Nephron progenitor cell (in vitro differentiated cells): Measurements from ENCODE around the gene TAF1B.

Source experiments
- DNase-seq: peaks from one replicate; pipeline ENCODE4 v3.0.0; 2021
- H3K27ac Mint-ChIP-seq: 2 replicates; pipeline ENCODE4 v1.8.0; 2021; ENCODE audit warnings: mild to moderate bottlenecking, moderate library complexity, mixed read lengths
- H3K27me3 Mint-ChIP-seq: 2 replicates; pipeline ENCODE4 v1.8.0; 2021; ENCODE audit warnings: mild to moderate bottlenecking, low read depth, mixed read lengths; ENCODE audit not compliant: poor library complexity
- H3K36me3 Mint-ChIP-seq: 2 replicates; pipeline ENCODE4 v1.8.0; 2021; ENCODE audit warnings: low read depth, mixed read lengths
- H3K4me1 Mint-ChIP-seq: 2 replicates; pipeline ENCODE4 v1.8.0; 2021; ENCODE audit warnings: mixed read lengths
- H3K4me3 Mint-ChIP-seq: 2 replicates; pipeline ENCODE4 v1.8.0; 2021; ENCODE audit warnings: mild to moderate bottlenecking, moderate library complexity, mixed read lengths
- H3K9me3 Mint-ChIP-seq: 2 replicates; pipeline ENCODE4 v1.8.0; 2021; ENCODE audit warnings: mild to moderate bottlenecking, moderate library complexity, mixed read lengths
- CTCF ChIP-seq: fragments of 200-600 bp; sonication (generic); IDR thresholded peaks from 2 replicates; pipeline ENCODE4 v1.5.0; 2021; ENCODE audit warnings: antibody characterized with exemption

TAF1B gene

GRCh38 chr2:9843229-9844035 lies at the start of gene TAF1B:
Gene TAF1B (plus strand): TSS chr2:9843474. CDS start chr2:9843542, 68 bp downstream.
- Mint-ChIP-seq H3K36me3 (peaks cover 28% of the 10 kb centered on the region), H3K4me1 (peaks cover 26% of the 10 kb centered on the region), H3K9me3 (no peaks in the 10 kb centered on the region), H3K4me3 (peak within 1 kb of the TSS; percentile 90), H3K27me3 (no peaks in the 10 kb centered on the region), H3K27ac (peak within 1 kb of the TSS; percentile 97)
- DNase-seq = peak; percentile 91
- no peak for TF ChIP-seq CTCF

- Mint-ChIP-seq H3K27ac (no peak overlapping the region), H3K4me1 (peaks cover 41% of the 10 kb centered on the region), H3K9me3 (no peaks in the 10 kb centered on the region), H3K36me3 (no peaks in the 10 kb centered on the region), H3K4me3 (no peak overlapping the region), H3K27me3 (peaks cover 8% of the 10 kb centered on the region)
- DNase-seq = no peak
- TF ChIP-seq CTCF = no peak
These were observed 49.2 kb upstream of the TAF1B start for GRCh38 chr2:9793918-9794717.

GRCh38 chr2:9795071-9795470 lies 48.2 kb upstream of the TAF1B start:
- no peak for DNase-seq
- Mint-ChIP-seq H3K27me3 (peaks cover 11% of the 10 kb centered on the region), H3K27ac (no peak overlapping the region)

GRCh38 chr2:9796056-9797010 lies 46.9 kb upstream of the TAF1B start:
- TF ChIP-seq CTCF = peak; percentile 25
- Mint-ChIP-seq H3K4me3 (no peak overlapping the region), H3K27me3 (peaks cover 6% of the 10 kb centered on the region), H3K36me3 (no peaks in the 10 kb centered on the region), H3K4me1 (peaks cover 58% of the 10 kb centered on the region), H3K9me3 (no peaks in the 10 kb centered on the region), H3K27ac (no peak overlapping the region)
- peak; percentile 42 for DNase-seq

More at GRCh38 chr2:9795071-9795470, 48.2 kb upstream of the TAF1B start:
- Mint-ChIP-seq H3K4me1 (peaks cover 48% of the 10 kb centered on the region), H3K9me3 (no peaks in the 10 kb centered on the region), H3K4me3 (no peak overlapping the region), H3K36me3 (no peaks in the 10 kb centered on the region)
- no peak for TF ChIP-seq CTCF

GRCh38 chr2:9797086-9797485 lies 46.2 kb upstream of the TAF1B start:
- Mint-ChIP-seq H3K27me3 (peaks cover 6% of the 10 kb centered on the region), H3K4me1 (peaks cover 61% of the 10 kb centered on the region), H3K4me3 (no peak overlapping the region), H3K9me3 (no peaks in the 10 kb centered on the region), H3K27ac (no peak overlapping the region), H3K36me3 (no peaks in the 10 kb centered on the region)
- TF ChIP-seq CTCF = no peak
- DNase-seq = no peak
